ENCODE results near the gene SPARCL1. TPM values are rescaled to one million over a fixed set of nuclear protein-coding genes. Genes with fewer than 3 reads are reported as not detected.

Gene SPARCL1
- total RNA-seq, 1 donor from 2014 or later = not detected

DNA sequence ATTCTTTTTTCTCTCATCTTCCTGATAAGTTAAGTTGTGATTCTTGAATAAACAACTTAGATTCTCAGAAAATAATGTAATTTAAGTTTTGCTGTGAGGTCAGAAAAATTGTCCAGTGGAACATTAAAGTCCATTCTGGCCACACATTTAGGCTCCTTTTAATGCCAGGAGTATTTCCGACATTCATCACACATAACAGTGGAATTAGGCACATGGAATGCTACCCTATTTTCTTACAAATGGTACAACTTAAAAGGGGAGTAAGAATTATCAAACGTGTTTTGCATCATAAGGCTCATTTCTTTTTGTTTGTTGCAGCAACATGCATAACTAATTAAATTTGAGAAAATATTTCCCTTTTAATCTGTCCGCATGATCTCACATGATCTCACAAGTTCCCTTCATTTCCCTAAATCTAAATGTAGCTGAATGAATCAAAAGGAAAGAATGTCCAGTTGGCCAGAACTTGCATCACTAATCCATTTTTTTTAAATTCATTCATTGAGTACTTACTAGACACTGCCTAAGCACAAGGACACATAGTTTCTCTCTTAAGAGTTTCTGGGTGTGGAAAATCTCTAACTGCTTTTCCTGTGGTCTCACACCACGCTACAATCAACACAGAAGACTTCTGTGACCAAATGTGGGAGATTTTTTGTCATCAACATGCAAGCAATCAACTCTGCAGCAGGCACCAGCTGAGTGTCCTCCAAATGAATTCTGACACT lies 22.0 kb downstream of the SPARCL1 start:
- no peak for DNase-seq
- no peaks in the 10 kb centered on the region for H3K4me1 Mint-ChIP-seq (ENCODE audit: low read depth, unreplicated experiment)
- H3K9me3 Mint-ChIP-seq (ENCODE audit: unreplicated experiment) = no peaks in the 10 kb centered on the region
- TF ChIP-seq, protein P1, sequence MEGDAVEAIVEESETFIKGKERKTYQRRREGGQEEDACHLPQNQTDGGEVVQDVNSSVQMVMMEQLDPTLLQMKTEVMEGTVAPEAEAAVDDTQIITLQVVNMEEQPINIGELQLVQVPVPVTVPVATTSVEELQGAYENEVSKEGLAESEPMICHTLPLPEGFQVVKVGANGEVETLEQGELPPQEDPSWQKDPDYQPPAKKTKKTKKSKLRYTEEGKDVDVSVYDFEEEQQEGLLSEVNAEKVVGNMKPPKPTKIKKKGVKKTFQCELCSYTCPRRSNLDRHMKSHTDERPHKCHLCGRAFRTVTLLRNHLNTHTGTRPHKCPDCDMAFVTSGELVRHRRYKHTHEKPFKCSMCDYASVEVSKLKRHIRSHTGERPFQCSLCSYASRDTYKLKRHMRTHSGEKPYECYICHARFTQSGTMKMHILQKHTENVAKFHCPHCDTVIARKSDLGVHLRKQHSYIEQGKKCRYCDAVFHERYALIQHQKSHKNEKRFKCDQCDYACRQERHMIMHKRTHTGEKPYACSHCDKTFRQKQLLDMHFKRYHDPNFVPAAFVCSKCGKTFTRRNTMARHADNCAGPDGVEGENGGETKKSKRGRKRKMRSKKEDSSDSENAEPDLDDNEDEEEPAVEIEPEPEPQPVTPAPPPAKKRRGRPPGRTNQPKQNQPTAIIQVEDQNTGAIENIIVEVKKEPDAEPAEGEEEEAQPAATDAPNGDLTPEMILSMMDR (IDR thresholded peaks at IDR 0.05; ENCODE audit: partially characterized antibody, unreplicated experiment) = no peak
- H3K27ac Mint-ChIP-seq (ENCODE audit: unreplicated experiment) = no peak overlapping the region
- H3K4me3 Mint-ChIP-seq (ENCODE audit: unreplicated experiment) = no peak overlapping the region
- peaks cover 2% of the 10 kb centered on the region for H3K27me3 Mint-ChIP-seq (ENCODE audit: unreplicated experiment)
- no peaks in the 10 kb centered on the region for H3K36me3 Mint-ChIP-seq (ENCODE audit: unreplicated experiment)

DNA sequence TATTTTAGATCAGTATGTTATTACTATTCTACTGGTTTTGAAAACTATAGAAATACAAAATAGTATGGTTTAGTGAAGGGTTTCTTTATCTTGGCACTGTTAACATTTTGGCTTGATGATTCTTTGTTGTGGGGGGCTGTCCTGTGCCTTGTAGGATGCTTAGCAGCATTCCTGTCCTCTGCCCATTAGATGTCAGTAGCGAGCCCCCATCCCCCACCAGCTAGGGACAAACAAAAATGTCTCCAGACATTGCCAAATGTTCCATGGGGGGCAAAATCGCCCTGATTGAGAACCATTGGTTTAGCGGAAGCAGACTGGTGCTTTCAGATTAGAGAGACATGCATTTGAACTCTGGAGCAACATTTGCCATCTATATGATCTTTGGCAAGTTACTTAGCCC lies 23.3 kb downstream of the SPARCL1 start:
- no peak overlapping the region for H3K27ac Mint-ChIP-seq (ENCODE audit: unreplicated experiment)

DNA sequence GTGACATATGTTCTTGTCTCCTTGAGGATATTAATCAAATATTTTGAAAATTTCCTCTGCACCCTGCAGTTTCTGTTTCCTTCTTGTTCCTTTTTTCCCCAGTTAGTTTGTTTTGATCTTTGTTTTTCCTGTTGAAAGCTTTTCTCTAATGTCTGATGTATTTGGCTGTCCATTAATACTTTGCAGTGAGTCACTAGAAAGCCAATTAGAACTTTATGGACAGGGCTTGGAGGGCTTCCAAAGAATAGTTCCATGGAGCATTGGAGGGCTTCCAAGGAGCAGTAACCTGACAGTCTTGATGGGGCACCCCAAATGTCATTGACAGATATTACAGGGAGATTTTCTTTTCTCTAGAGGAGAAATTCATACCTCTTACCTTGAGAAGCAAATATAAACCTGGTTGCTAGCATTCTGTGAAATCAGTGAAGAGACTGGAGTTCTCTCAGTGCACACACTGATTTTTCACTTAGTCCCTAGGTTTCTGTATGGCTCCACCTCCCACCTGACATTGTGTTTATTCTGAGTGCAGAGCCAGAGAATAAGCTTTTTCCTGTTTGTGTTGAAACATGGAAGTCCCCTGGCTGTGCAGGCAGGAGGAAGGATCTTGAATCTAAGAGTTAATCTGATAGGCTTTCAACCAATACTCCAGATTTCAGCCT lies 26.5 kb downstream of the SPARCL1 start:
- TF ChIP-seq, protein P1 (IDR thresholded peaks at IDR 0.05; ENCODE audit: partially characterized antibody, unreplicated experiment) = no peak
- Mint-ChIP-seq H3K9me3 (ENCODE audit: unreplicated experiment) (no peaks in the 10 kb centered on the region), H3K4me1 (ENCODE audit: low read depth, unreplicated experiment) (no peaks in the 10 kb centered on the region), H3K27me3 (ENCODE audit: unreplicated experiment) (no peaks in the 10 kb centered on the region), H3K4me3 (ENCODE audit: unreplicated experiment) (no peak overlapping the region), H3K36me3 (ENCODE audit: unreplicated experiment) (no peaks in the 10 kb centered on the region), H3K27ac (ENCODE audit: unreplicated experiment) (no peak overlapping the region)
- DNase-seq = no peak

More for the DNA sequence above, 23.3 kb downstream of the SPARCL1 start:
- Mint-ChIP-seq H3K27me3 (ENCODE audit: unreplicated experiment) (peaks cover 2% of the 10 kb centered on the region), H3K9me3 (ENCODE audit: unreplicated experiment) (no peaks in the 10 kb centered on the region), H3K36me3 (ENCODE audit: unreplicated experiment) (no peaks in the 10 kb centered on the region), H3K4me1 (ENCODE audit: low read depth, unreplicated experiment) (no peaks in the 10 kb centered on the region), H3K4me3 (ENCODE audit: unreplicated experiment) (no peak overlapping the region)
- no peak for DNase-seq
- TF ChIP-seq, protein P1 (IDR thresholded peaks at IDR 0.05; ENCODE audit: partially characterized antibody, unreplicated experiment) = no peak

DNA sequence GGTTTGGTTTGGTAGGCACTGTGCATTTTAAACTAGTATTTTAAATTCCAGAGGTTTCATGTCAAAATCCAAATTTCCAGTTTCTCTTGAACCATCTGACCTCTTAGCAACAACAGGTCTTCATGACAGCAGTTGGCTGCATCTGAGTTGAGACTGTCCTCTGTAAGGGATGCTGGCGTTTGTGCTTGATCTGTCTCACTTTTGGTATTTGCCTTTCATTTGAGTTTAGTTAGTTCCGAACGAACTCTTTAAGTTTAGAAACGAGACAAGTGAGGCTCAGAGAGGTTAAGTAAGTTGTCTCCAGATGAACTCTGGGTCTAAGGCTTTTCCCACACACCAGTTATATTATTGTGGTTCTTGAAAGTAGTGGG lies 29.1 kb downstream of the SPARCL1 start:
- TF ChIP-seq, protein P1 (IDR thresholded peaks at IDR 0.05; ENCODE audit: partially characterized antibody, unreplicated experiment) = no peak
- Mint-ChIP-seq H3K4me1 (ENCODE audit: low read depth, unreplicated experiment) (no peaks in the 10 kb centered on the region), H3K36me3 (ENCODE audit: unreplicated experiment) (no peaks in the 10 kb centered on the region), H3K4me3 (ENCODE audit: unreplicated experiment) (no peak overlapping the region), H3K27me3 (ENCODE audit: unreplicated experiment) (no peaks in the 10 kb centered on the region), H3K9me3 (ENCODE audit: unreplicated experiment) (no peaks in the 10 kb centered on the region), H3K27ac (ENCODE audit: unreplicated experiment) (no peak overlapping the region)
- DNase-seq = no peak
